Measurements from ENCODE around the gene EML4. TPM values are rescaled to one million over a fixed set of nuclear protein-coding genes. Genes with fewer than 3 reads are reported as not detected.

EML4 gene
- total and polyA plus RNA-seq, 2 of the 13 experiments (the other 11 are each of a cell fraction or from before 2014, with no cell fraction given) = 243 to 476 TPM

GRCh38 chr2:42135381-42136312 is 33.5 kb upstream of the EML4 start (continued):
- TF ChIP-seq ZNF354B (CRISPR knock-in tag; IDR thresholded peaks at IDR 0.05) (no peak), ZNF546 (CRISPR knock-in tag; conservative IDR thresholded peaks at IDR 0.05) (peak; percentile 82), NCOA1 (CRISPR knock-in tag; IDR thresholded peaks at IDR 0.05) (peak; percentile 95), GLMP (CRISPR knock-in tag; IDR thresholded peaks at IDR 0.05; ENCODE audit: borderline replicate concordance) (no peak), ELF4 (CRISPR knock-in tag; IDR thresholded peaks at IDR 0.05; ENCODE audit: borderline replicate concordance) (peak; percentile 77; the same call in 1 of the 2 replicates), ZNF441 (CRISPR knock-in tag; IDR thresholded peaks at IDR 0.05; ENCODE audit: borderline replicate concordance) (peak; percentile 29; the same call in 1 of the 2 replicates), ZNF503 (CRISPR knock-in tag; IDR thresholded peaks at IDR 0.05) (peak; percentile 98), KDM2A (CRISPR knock-in tag; IDR thresholded peaks at IDR 0.05; ENCODE audit: borderline replicate concordance, low read depth) (no peak), KDM1A (CRISPR knock-in tag; IDR thresholded peaks at IDR 0.05) (peak; percentile 81; the same call in 1 of the 2 replicates), JUN (CRISPR knock-in tag; IDR thresholded peaks at IDR 0.05) (peak; percentile 79), CHD2 (IDR thresholded peaks at IDR 0.05; ENCODE audit: low read depth, low read length) (no peak), ZNF329 (CRISPR knock-in tag; IDR thresholded peaks at IDR 0.05; ENCODE audit: low read depth) (peak; percentile 66; the same call in 1 of the 2 replicates), ZNF678 (CRISPR knock-in tag; IDR thresholded peaks at IDR 0.05) (no peak), TEAD3 (CRISPR knock-in tag; optimal IDR thresholded peaks at IDR 0.05; ENCODE audit: borderline replicate concordance) (peak; percentile 89), ZBTB34 (CRISPR knock-in tag; IDR thresholded peaks at IDR 0.05) (peak; percentile 83; the same call in 1 of the 2 replicates), U2AF2 (IDR thresholded peaks at IDR 0.05; ENCODE audit: low read depth, low read length) (no peak), TOE1 (CRISPR knock-in tag; IDR thresholded peaks at IDR 0.05) (peak; percentile 83), ZNF672 (CRISPR knock-in tag; IDR thresholded peaks at IDR 0.05) (no peak), TERF1 (CRISPR knock-in tag; IDR thresholded peaks at IDR 0.05) (no peak), SNAI1 (CRISPR knock-in tag; IDR thresholded peaks at IDR 0.05; ENCODE audit: borderline replicate concordance) (0 out of 2 replicates have a peak, but pooled peaks have one; percentile 49), MYPOP (CRISPR knock-in tag; IDR thresholded peaks at IDR 0.05) (peak; percentile 82; the same call in 1 of the 2 replicates), NR3C1 (CRISPR knock-in tag; IDR thresholded peaks at IDR 0.05) (no peak)

Measured in HepG2 (cell line).